NCI-H2107 (cell line): ENCODE data around the gene TMED8.
"Not testable (repeated sequence)": the region's sequence is repeated elsewhere in the genome, so short reads cannot be mapped to it uniquely, and the experiment has no call there.

Experiments used
- DNase-seq: peaks from one replicate; lab custom pipeline; 2025; lab: John Stamatoyannopoulos, UW

TMED8 gene

DNA sequence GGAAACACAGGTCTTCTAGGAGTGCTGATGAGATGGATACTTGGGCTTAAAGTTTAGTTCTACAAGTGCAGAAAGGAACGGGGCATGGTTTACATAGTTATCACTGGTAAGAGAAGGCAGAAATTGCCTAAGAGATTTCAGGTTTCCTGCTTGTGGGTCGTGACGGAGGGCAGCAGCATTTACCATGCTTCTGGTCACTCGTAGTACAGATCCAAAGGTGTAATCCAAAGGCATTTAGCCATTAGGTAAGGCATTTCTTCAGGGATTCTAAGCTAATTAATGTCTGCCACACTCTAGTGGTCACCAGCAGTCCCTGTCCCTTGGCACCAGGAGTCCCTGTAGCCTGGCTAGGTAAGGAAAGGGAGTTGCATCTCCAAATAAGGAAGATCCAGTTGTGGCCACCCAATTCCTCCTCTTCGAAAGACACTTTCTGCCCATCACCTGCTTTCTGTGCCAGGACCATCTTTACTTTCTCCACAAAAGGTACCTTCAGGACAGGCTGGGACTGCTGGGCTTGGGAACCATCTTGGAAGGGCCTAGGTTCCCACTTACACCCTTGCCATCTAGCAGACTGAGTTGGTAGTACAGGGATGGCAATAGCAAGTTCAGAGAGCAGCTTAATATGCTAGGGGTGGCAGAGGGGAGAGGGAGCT, 54.5 kb downstream of the TMED8 start:
- no peak for DNase-seq

DNA sequence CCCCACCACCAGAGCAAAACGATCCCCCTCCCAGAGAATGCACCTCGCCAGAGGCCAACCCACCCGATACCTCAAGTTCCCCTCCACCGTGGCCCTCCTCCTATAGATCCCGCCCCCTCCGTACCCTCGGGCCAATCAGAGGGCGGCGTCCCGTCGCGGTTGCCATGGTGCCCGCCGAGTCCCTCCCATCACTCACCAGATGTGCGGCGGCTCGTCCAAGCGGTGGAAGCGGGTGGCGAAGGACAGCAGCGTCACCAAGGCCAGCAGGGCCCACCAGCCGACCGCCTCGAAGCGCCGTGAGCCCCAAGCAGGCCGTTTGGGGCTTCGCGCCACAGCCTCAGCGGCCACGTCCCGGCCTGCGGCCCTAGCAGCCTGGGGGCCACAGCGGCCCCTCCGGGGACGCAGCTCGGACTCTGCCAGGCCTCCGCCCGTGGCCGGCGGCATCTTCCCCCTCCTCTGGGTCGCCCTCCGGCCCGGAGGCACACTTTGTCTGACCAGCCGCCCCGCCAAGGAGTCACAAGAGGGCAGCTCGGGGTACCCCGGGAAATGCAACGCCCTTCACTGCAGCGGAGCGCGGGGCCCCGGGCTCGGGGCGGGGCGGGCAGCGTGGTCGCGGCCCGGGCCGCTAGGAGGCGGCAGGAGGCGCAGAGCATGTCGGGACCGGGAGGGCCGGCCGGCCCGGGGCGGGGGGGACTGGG, 56.5 kb downstream of the TMED8 start, which contains the start of gene POMT2:
POMT2 (minus strand) TSS at position 646 of the 698 bp plus-strand sequence; CDS start at position 444, 202 bp downstream.
- peak; percentile 96 for DNase-seq

DNA sequence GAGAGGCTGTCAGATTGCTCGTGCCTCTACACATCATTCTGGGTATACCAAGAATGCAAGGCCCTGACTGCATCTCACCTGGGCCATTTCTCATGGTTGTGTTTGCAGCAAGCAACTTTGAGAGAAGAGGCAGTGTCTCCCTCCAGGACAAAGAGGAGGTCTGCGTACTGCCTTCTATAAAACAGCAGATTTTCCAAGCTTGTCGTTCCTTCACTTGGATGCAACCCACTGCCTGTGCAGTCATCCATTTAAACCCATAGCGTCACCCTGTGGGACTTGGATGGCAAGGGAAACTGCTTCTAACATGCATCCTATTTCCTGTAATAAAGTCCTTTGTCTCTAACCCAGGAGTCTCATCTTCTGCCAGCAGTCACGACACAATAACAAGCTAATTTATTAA, 57.5 kb downstream of the TMED8 start:
- no peak for DNase-seq

DNA sequence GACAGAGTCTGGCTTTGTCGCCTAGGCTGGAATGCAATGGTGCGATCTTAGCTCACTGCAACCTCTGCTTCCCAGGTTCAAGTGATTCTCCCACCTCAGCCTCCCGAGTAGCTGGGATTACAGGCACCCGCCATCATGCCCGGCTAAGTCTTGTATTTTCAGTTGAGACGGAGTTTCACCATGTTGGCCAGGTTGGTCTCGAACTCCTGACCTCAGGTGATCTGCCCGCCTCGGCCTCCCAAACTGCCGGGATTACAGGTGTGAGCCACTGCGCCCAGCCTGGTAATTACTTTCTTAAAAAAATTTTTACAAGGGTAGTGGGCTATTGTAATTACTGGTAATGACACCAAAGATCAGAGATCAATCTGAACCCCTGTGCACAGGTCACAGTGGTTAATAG, 58.1 kb downstream of the TMED8 start:
- DNase-seq = not testable (repeated sequence)

DNA sequence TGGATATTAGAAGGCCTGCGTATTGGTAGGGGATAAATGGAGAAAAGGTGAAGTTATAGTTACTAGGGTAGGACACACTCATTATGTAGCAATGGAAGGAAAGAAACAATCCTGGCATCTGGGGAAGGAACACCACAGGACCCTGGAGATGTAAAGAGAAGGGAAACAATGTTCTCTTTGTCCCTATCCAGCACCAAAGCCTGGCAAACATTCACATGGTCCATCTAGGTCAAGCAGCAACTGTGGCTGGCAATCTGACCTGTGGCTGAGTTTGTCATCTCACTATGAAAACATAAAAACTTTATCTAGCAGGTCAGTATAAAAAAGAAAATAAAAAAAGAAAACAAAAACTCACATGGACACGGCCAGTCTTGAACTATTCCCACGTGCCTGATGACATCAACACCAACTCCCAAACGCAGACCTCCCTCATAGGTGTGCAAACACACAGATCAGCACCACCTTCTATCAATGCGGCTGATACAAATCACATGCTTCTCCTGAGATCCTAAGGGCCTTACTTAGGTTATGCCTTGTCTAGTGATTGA, 58.8 kb downstream of the TMED8 start:
- no peak for DNase-seq

DNA sequence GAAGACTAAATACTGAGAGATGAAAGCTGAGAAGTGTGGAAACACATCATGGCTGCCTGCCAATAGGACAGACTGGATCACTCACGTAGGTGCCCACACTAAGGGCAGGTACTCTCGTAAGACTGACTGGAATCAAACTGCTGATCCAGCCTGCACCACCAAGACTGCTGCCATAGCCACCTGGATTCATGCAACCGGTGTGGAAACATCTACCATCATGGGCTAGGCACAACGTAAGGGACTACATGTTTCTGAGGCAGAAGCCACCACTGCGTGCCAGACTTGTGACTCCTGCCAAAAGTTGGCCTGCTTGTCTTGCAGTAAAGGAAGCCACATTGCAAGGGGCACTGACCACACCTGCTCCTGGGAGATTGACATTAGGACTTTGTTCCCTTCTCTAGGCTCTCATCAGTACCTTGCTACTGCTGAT, 60.0 kb downstream of the TMED8 start:
- DNase-seq = peak; percentile 21

DNA sequence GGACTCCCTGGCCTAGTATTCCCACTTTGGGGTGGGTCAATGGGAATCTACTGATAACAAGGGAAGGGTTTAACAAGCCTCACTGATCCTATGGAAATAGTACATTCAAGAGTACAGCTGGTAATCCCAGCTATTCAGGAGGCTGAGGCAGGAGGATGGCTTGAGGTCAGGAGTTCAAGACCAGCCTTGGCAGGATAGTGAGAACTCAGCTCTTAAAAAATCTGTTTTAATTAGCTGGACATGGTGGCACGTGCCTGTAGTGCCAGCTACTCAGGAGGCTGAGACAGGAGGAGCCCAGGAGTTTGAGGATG, 60.7 kb downstream of the TMED8 start:
- no peak for DNase-seq

DNA sequence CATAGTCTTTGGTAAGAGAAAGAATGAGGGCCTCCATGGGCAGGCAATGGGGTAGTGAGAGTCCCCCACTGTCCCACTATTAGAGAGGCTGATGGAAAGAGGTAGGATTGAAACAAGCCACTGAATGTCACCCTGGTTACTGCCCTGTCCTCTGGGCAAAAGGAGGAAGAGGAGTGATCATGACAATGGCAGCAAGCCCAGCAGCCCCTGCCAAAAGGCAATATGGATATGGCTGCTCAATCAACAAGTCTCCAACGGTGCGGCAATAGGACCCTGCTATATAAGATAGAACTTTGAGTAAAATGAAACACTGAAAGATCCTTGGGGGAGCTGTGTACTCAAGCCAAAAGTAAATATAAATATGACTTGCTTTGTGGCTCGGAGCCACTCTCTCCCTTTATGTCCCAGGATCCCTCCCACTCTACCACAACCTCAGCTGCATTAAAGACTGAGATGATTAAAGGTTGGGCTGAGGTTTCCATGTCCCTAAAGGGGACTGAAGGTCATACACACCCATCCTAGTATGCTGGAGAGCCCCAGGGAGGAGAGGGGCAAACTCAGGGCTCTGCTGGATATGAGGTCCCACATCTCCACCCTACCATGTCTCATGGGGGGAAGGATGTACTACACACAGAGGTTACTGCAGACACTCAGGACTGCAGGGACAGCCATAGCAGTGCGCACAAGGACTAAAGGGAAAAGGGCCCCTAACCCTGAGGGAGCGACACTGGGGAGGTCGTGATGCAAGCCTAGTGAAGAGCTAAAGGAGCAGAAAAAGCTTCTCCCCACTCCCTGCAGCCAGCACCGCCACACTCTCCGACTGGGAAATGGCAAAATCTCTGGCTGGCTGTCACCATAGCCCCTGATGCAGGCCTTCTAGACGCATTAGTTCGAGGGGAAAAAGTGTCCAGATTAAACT, 62.1 kb downstream of the TMED8 start:
- DNase-seq = no peak

DNA sequence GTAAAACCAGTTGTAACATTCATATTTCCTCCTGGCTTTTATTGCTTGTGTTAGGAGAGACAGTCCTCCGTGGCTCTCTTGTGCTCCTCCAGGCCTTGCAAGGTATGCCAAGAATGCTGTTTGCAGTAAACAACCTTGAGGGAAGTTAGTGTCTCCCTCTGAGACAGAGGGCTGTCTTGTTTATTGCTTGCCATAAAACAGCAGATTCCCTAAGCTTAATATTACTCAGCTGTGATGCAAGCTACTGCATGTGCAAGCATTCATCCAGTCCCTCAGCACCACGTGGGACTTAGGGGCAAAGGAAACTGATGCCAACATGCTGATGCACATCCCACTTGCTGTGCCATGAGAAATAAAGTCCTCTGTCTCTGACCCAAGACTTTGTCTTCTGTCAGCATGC, 62.9 kb downstream of the TMED8 start:
- no peak for DNase-seq

DNA sequence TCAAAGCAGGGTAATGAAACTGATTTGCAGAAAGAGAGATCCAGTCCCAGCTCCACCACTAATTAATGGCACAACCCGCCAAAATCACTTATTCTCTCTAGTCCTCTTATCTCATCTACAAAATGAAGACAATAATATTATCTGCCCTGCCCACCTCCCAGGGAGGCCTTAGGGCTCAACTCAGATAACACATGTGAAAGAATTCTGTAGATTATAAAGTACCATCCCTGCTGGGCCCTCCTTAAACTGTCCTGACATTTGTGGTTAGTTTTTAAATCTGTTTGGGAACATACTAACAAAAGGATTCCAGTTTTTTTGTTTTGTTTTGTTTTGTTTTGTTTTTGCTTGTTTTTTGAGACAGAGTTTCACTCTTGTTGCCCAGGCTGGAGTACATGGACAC, 63.5 kb downstream of the TMED8 start:
- no peak for DNase-seq

DNA sequence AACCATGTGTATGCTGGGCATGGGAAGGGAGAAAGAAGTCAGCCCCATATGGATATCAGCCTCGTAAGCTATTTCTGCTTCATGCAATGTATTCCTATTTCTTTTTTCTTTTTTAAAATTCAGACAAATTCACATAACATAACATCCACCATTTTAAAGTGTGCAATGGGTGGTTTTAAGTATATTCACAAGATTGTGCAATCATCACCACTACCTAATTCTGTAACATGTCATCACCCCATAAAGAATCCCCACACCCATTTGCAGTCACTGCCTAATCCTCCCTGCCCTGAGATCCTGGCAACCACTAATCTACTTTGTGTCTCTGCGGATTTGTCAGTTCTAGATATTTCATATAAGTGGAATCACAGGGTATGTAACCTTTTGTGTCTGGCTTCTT, 65.7 kb downstream of the TMED8 start:
- DNase-seq = no peak

DNA sequence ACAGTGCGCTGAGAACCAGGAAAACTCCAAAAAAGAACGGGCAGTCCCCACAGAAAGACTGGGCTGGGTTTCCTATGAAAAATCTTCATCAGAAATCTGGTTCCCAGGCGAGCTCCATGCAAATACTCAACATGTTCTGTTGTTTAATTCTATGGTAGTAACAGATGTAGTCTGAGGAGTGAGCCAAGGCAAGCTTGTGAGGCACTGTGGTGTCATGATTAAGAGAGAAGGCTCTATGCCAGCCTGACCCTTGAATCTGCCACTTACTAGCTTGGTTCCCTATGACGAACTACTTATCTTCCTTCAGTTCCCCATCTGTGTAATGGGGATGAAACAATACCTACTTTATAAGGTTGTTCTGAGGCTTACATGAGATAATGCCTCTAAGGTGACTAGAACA, 66.9 kb downstream of the TMED8 start:
- DNase-seq = no peak

DNA sequence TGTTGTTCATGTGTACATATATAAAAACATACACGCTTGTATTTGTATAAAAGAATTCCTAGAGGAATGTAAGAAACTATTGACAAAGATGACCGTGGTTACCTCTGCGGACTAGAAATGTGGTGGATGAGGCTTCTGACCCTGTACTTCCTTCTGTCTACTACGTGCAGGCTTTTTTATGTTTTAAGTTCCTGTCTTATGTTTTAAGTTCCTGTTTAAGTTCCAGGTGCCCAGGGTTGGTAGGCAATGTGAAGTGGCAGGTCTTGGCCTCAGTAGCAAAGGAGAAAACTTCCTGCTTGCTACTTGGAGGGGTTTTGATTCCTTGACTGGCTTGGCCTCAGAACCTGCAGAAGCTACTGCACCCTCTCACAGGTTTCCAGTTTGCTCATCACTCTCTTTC, 67.8 kb downstream of the TMED8 start:
- DNase-seq = no peak

DNA sequence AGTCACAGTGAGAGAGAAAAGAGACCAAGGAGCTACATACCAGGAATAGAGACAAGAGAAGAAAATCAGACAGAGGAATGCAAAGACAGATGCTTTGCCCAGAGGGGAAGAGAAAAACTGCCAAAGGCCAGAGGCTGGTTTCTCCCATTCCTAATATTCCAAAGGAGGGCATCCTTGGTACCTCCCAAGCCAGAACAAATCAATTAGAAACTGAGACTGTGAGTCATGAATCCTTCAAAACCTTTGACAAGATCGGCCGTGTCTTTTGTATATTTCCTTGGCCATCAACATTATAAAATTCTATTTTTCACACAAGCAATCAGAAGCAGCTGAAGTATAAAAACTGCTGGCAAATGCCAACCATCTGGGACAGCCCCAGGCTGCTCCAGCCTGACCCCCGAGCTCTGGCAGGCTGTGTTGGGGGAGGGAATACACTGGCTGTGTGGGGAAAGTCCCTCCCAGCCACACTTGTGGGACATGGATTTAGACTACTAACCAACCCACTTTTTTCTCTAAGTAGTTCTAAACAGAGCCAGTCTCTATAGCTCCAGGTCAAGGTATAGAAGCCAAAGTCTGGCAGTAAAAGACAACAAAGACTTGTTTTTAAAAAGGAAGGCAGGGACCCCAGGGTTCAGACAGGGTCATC, 69.9 kb downstream of the TMED8 start:
- no peak for DNase-seq

DNA sequence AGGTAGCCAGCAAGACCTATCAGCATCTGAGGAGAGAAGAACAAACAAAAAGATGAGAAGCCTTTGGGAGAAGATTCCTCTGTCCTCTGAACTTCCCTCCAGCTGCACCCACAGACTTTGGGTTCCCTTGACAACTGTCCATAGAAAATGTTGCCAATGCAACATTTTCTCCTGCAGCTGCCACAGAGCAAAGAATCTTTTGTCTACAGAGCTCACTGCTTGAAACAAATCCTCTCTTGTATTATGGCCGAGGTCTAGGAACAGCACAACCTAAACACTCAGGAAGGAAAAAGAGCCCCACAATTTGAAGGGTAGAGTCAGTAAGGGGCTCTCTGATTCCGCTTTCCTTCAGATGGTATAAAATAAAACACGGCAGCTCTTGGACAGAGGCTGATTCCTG, 70.5 kb downstream of the TMED8 start:
- DNase-seq = no peak

DNA sequence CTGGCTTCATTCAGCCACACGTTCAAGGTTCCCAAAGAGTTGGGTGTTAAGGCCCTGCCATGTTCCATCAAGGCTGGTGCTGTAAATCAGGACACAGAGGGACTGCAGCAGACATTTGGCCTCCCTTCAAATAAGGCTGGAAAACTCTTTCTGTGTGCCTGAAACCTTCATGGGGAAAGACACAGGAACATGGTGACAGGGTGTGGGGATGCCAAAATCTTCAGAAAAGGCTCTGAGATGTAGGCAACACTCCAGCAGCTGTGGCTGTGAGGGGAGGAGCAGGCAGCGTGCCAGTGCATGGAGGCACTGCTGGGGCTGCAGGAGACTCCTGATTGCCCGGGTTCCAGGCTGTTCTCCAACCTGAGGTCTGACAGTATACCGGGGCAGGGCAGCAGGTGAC, 71.2 kb downstream of the TMED8 start:
- DNase-seq = no peak

DNA sequence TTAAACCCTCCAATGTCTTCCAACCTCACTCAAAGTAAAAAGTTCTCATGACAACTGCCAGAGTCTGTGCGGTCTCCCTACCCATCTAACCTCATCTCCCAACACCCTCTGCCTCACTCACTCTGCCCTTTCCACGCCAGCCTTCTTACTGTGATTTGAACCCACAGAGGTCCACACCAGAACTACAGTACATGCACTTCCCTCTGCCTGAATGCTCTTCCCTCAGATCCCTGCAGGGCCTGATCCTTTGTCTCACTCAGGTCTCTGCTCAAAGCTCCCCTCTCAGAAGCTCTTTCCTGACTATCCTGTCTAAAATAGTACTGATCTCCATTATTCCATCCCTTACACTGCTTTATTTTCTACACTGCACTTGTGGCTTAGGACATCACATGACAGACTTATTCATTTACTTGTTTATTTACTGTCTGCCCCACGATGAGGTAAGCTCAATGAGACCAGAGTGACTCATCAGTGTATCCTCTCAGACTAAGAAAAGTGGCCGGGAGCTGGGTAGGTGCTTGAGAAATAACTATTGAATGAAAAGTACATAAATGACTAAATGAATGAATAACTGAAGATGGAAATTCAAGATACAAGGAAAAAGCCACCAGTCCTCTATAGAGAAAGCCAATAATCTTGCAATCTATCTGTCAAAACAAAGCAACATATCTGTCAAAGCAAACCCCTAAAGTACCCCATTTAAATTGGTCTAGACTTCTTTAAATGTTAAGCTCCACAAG, 73.3 kb downstream of the TMED8 start:
- peak; percentile 76 for DNase-seq

DNA sequence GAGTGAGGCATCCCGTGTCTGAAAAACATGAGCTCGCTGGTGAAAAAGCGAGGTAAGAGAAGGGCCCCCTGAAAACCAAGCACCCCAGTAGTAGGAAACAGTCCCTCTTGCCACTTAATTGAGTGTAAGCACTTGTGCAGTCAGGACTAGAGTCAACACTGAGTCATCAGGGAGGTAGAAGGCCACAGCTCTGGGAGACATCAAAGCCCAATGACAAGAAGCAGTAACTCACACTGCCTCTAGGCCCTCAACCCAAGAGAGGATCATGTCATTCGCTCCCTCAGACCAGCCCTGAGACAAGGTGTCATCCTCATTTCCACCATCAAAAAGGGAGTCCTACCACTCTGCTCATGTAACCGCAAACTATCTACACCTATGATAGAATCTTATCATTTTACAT, 74.0 kb downstream of the TMED8 start:
- DNase-seq = peak; percentile 31

DNA sequence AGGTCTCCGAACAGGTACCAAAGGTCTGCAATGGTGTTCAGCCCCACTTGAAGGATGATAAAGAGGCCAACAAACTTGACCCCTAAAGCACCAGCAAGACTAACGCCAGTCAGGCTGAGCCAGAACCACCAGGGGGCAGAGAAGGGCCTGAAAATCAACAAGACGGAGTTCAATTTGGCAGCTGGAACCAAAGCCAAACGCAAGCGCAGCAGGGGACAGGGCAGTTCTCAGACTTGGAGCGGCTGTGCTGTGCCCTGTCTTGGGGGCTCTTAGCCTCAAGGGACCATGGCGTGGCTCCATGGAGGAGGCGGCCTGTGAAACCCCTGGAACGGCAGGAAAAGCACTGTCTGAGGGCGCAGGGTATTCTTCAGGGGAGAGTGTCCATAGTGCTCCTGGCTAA, 75.8 kb downstream of the TMED8 start:
- DNase-seq = peak; percentile 69

DNA sequence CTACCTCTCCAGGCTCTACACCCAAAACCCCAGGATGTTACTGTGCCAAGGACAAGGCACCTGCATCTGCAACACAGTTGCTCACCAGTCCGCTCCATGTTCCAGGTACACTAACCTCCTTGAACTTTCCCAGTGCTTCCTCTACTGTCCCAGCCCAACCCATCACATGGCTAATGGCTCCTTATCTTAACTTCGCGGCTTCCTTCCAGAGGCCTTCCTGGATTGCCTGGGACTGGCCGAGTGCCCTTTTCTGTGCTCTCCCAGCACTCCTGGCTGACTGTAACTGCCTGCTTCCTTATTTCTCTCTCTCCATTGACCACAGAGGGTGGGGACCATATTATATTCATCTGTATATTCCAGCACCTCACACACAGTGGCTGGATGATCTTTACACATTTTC, 77.1 kb downstream of the TMED8 start:
- no peak for DNase-seq

DNA sequence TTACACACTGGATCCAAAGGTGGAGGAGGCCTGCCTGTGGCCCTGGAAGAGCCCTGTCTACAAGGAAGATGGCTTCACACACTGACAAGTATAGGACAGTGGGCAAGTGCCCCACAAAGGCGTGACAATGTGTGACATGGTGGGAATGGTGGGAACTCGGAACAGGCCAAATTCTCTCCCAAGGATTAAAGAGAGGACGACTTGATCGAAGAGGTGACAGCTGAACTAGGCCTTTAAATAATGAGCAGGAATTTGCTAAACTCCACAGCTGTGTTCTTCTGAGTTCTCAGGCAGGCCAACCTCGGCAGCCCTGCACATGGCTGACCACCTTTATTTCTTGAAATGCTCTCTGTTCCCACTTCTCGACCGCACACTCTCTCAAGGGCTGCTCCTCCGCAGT, 80.0 kb downstream of the TMED8 start:
- DNase-seq = no peak
